ENCODE data around the gene H2BK1.

- TF ChIP-seq CTCF (conservative IDR thresholded peaks at IDR 0.05 in 1 of 2, IDR thresholded peaks at IDR 0.05 in 1 of 2; ENCODE audit: low read depth in 1 of 2, low read length in 2 of 2) (no peak), EZH2 (IDR thresholded peaks at IDR 0.05; ENCODE audit: low read length, missing control alignments) (no peak)
Observed at GRCh38 chr7:151257990-151258389, 47.7 kb upstream of the H2BK1 start.

All from fibroblast of lung (primary cell).